Spleen (tissue), 7 donors: ENCODE measurements around the gene CD79A.

Experiments
- POLR2A ChIP-seq, 3 donors: fragments of 450-650 bp; IDR thresholded peaks; one replicate each; pipeline ENCODE4 v1.5.1; 2017; ENCODE audit warnings: antibody characterized with exemption in 3 of 3, mild to moderate bottlenecking in 1 of 3
- TF ChIP-seq, protein P1 (sequence below), 11 experiments: fragments of 200-600 bp in 7 of 11; fragments of 450-650 bp in 4 of 11; sonication (generic) in 4 of 11; IDR thresholded peaks in 8 of 11; conservative IDR thresholded peaks in 3 of 11; 1 replicate in 7 of 11; 2 replicates in 4 of 11; pipeline versions ENCODE4 v1.4.0 to v1.8.0; 2016 to 2021; ENCODE audit warnings: antibody characterized with exemption in 11 of 11, inconsistent platforms in 4 of 11, mild to moderate bottlenecking in 1 of 11
- donor health status: DM: no; HTN: no; CAD: no; lungs with moderate emphysema.
- donor health status: DM: no; HTN: no; CAD: no.
- donor health status: DM: no; HTN: no; CAD: no.

DNA sequence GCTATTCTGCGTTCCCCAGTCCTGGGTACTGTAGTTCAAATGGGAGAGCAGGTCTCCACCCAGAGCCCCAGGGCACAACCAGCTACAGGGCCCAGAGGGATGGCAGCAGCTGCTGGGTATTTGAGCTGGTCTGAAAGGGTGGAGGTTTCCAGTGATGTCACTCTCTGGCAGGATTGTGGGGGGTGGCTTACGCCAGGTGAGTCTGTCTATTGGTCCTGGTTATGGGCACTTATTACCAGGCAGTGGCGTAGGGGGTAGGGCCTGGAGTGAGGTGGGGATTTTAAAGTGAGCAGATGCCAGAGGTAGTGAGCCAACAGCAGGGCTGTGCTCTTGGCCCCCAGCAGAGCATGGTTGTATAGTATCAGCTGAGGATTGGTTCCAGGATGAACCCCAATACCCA, 10.8 kb upstream of the CD79A start:
- TF ChIP-seq, protein P1, sequence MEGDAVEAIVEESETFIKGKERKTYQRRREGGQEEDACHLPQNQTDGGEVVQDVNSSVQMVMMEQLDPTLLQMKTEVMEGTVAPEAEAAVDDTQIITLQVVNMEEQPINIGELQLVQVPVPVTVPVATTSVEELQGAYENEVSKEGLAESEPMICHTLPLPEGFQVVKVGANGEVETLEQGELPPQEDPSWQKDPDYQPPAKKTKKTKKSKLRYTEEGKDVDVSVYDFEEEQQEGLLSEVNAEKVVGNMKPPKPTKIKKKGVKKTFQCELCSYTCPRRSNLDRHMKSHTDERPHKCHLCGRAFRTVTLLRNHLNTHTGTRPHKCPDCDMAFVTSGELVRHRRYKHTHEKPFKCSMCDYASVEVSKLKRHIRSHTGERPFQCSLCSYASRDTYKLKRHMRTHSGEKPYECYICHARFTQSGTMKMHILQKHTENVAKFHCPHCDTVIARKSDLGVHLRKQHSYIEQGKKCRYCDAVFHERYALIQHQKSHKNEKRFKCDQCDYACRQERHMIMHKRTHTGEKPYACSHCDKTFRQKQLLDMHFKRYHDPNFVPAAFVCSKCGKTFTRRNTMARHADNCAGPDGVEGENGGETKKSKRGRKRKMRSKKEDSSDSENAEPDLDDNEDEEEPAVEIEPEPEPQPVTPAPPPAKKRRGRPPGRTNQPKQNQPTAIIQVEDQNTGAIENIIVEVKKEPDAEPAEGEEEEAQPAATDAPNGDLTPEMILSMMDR (IDR thresholded peaks at IDR 0.05 in 8 of 11, conservative IDR thresholded peaks at IDR 0.05 in 3 of 11), result no peak
- no peak for TF ChIP-seq POLR2A (IDR thresholded peaks at IDR 0.05)
